COLO829 (cell line): Measurements from ENCODE around the gene SOAT1.
"Not testable (repeated sequence)": the region's sequence is repeated elsewhere in the genome, so short reads cannot be mapped to it uniquely, and the experiment has no call there.

Experiments used
- DNase-seq: peaks from one replicate; pipeline ENCODE4 v3.0.0; 2012; ENCODE audit warnings: low spot score

The SOAT1 gene

DNA sequence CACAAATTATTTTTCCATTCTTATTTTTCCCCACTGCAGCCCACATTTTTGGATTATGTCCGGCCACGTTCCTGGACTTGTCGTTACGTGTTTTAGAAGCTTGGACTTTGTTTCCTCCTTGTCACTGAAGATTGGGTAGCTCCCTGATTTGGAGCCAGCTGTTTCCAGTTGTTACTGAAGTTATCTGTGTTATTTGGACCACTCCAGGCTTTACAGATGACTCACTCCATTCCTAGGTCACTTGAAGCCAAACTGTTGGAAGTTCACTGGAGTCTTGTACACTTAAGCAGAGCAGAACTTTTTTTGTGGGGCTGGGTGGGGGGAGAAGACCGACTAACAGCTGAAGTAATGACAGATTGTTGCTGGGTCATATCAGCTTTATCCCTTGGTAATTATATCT lies 59.9 kb downstream of the SOAT1 start:
- no peak for DNase-seq

- DNase-seq, result not testable (repeated sequence)
Measured at GRCh38 chr1:179361631-179362030, 68.0 kb downstream of the SOAT1 start.

DNA sequence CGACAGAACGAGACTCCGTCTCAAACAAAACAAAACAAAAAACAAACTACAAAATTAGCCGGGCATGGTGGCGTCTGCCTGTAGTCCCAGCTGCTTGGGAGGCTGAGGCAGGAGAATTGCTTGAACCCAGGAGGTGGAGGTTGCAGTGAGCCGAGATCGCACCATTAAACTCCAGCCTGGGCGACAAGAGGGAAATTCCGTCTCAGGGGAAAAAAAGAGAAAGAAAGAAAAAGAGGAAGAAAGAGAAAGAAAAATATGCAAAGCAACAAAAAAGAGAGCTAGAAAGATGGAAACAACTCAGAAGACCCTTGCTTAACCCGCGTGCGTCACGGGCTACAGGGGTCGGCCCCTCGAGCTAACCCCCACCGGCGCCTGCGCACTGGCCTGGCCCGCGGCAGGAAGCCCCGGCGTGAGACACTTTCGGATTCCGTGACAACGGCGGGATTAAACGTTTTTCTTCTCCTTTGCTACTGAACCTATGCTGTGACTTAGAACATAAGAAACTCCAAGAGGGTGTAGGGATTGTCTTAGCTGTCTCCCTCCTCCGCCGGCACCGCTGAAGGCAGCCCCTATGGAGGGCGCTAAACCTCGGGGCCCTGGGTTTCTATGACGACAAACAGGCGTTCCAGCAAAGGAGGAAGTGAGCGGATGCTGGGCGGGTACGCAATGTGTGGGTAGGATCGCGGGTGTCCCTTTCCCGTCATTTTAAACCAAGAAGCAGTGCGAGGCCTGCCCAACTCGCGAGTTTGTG lies 71.9 kb downstream of the SOAT1 start, which contains the start of gene AXDND1:
AXDND1 (plus strand) TSS at position 630 of the 751 bp plus-strand sequence. CDS start 539 bp downstream, outside the sequence.
- DNase-seq, result peak; percentile 84

- DNase-seq, result no peak
Measured at GRCh38 chr1:179366093-179366800, 72.7 kb downstream of the SOAT1 start.

DNA sequence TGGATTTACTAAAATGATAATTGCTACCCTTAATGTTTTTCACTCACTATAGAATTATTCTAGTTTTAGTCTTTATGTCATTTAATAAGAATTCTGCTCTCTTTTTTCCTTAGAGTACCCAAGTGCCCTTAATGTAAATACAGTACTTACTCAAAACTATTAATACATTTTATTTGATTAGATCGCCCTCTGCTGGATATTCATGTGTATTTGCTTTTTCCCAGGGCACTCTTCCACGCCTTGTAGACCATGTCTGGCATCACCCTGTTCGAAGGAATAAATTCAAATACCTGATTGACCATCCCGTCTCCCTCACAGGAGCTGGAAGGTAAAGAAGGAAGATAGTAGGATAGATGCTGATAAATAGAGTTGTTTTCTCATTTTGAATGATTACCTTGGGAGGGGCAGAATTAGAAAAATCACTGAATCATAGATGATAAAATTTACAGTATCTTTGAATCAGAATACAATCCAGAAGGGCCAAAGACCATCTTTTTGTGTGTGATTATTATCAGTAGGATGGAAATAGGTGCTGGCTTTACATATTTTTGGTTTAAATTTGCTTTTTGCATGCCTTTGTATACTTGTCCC lies 76.2 kb downstream of the SOAT1 start:
- peak; percentile 91 for DNase-seq

DNA sequence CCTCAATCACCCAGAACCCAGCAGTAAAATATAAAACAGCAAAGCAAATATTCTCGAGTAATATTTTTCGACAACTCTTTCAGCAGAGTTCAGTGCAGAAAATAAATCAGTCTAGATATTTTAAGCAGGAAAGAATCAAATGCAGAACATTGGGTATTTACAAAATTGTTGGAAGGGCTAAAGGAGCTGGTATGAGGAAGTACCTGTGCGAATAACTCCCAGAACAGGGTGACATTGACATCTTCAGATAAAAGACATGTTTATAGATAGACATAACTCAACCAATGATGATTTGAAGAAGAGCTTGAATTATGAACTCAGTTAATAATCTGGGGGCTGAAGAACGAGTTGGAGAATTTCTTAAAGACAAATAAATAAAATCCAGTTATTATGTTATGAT lies 78.6 kb downstream of the SOAT1 start:
- DNase-seq, result no peak

GRCh38 chr1:179376223-179376622 lies 82.6 kb downstream of the SOAT1 start:
- no peak for DNase-seq

- DNase-seq, result no peak
Measured at GRCh38 chr1:179380299-179380698, 86.7 kb downstream of the SOAT1 start.

DNA sequence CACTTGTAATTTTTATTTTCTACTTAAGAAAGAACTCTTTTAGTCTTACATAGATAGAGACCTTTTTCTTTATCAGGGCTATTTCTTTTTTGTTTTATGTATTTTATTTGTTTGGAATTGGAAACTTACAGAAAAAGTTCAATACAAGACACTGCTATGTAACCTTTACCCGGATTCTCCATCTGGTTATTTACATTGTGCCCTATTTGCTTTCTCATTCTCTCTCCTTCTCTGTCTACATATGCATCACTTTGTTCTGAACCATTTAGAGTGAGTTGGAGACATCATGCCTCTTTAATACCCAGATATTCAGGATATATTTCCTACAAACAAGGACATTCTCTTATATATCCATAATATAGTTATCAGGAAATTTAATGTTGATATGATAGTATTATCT lies 90.4 kb downstream of the SOAT1 start:
- no peak for DNase-seq

GRCh38 chr1:179385510-179385909 lies 91.9 kb downstream of the SOAT1 start:
- DNase-seq, result no peak

GRCh38 chr1:179393721-179394120 lies 100.1 kb downstream of the SOAT1 start:
- no peak for DNase-seq

- DNase-seq, result not testable (repeated sequence)
Measured at GRCh38 chr1:179399399-179399798, 105.8 kb downstream of the SOAT1 start.
